Smooth muscle cell (in vitro differentiated cells): ENCODE measurements around the gene ARID5A. TPM values are rescaled to one million over a fixed set of nuclear protein-coding genes. Genes with fewer than 3 reads are reported as not detected.

Source experiments
- DNase-seq: peaks from one replicate; lab custom pipeline; 2025; ENCODE audit not compliant: unreplicated experiment; lab: John Stamatoyannopoulos, UW
- H2AFZ ChIP-seq: fragments of 200-600 bp; sonication (generic); 2 replicates; pipeline ENCODE4 v1.6.0; 2016; ENCODE audit warnings: antibody characterized with exemption, low read depth, mild to moderate bottlenecking
- H3F3A ChIP-seq: fragments of 200-600 bp; sonication (generic); 2 replicates; pipeline ENCODE4 v1.6.0; 2017; ENCODE audit warnings: antibody characterized with exemption, low read depth
- H3K27ac ChIP-seq: fragments of 200-600 bp; sonication (generic); 2 replicates; pipeline ENCODE4 v1.5.1; 2016; ENCODE audit warnings: low read depth, mild to moderate bottlenecking
- H3K27me3 ChIP-seq: fragments of 200-600 bp; sonication (generic); 2 replicates; pipeline ENCODE4 v1.6.1; 2016; ENCODE audit warnings: low read depth, mild to moderate bottlenecking
- H3K36me3 ChIP-seq: fragments of 200-600 bp; sonication (generic); 2 replicates; pipeline ENCODE4 v1.5.1; 2016; ENCODE audit warnings: low read depth
- H3K4me1 ChIP-seq: fragments of 200-600 bp; sonication (generic); 2 replicates; pipeline ENCODE4 v1.5.1; 2016; ENCODE audit warnings: low read depth
- H3K4me2 ChIP-seq: fragments of 200-600 bp; sonication (generic); 2 replicates; pipeline ENCODE4 v1.6.0; 2016; ENCODE audit warnings: mild to moderate bottlenecking
- H3K4me3 ChIP-seq: fragments of 200-600 bp; sonication (generic); 2 replicates; pipeline ENCODE4 v1.5.1; 2016; ENCODE audit warnings: mild to moderate bottlenecking
- H3K79me2 ChIP-seq: fragments of 200-600 bp; sonication (generic); 2 replicates; pipeline ENCODE4 v1.6.0; 2016; ENCODE audit warnings: low read depth, mild to moderate bottlenecking
- H3K9ac ChIP-seq: fragments of 200-600 bp; sonication (generic); 2 replicates; pipeline ENCODE4 v1.6.0; 2016; ENCODE audit warnings: low read depth
- H3K9me3 ChIP-seq: fragments of 200-600 bp; sonication (generic); replicated peaks from 2 replicates; pipeline ENCODE4 v1.5.1; 2016; ENCODE audit warnings: low read depth
- H4K20me1 ChIP-seq: fragments of 200-600 bp; sonication (generic); 2 replicates; pipeline ENCODE4 v1.6.0; 2016; ENCODE audit warnings: low read depth
- WGBS: methylation state at CpG from one replicate; pipeline ENCODE4 v1.1.7; 2016; ENCODE audit warnings: low lambda C conversion rate; 5-methylcytosine and 5-hydroxymethylcytosine counted together
- polyA plus RNA-seq: library from polyadenylated mRNA; unstranded; fragments of >200 nt; fragmentation: Nextera tagmentation; extraction: Ambion mirVana; gene quantifications from 2 replicates; pipeline ENCODE4 v1.2.1, GENCODE V29; 2016
- total RNA-seq: library from RNA; depleted of rRNA; stranded (reverse); fragments of >200 nt; gene quantifications from 2 replicates; pipeline ENCODE4 v1.2.3, GENCODE V29; 2014
- TF ChIP-seq, protein P1 (sequence below): fragments of 200-600 bp; sonication (generic); IDR thresholded peaks from 2 replicates; pipeline ENCODE4 v1.5.1; 2017; ENCODE audit warnings: borderline replicate concordance, mild to moderate bottlenecking, antibody characterized with exemption; ENCODE audit not compliant: insufficient read depth, poor library complexity, severe bottlenecking

ARID5A gene, protein sequence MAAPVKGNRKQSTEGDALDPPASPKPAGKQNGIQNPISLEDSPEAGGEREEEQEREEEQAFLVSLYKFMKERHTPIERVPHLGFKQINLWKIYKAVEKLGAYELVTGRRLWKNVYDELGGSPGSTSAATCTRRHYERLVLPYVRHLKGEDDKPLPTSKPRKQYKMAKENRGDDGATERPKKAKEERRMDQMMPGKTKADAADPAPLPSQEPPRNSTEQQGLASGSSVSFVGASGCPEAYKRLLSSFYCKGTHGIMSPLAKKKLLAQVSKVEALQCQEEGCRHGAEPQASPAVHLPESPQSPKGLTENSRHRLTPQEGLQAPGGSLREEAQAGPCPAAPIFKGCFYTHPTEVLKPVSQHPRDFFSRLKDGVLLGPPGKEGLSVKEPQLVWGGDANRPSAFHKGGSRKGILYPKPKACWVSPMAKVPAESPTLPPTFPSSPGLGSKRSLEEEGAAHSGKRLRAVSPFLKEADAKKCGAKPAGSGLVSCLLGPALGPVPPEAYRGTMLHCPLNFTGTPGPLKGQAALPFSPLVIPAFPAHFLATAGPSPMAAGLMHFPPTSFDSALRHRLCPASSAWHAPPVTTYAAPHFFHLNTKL
- 11.0 and 12.1 TPM in 2 replicates for total RNA-seq
- polyA plus RNA-seq, result 20.4 and 25.6 TPM in 2 replicates

DNA sequence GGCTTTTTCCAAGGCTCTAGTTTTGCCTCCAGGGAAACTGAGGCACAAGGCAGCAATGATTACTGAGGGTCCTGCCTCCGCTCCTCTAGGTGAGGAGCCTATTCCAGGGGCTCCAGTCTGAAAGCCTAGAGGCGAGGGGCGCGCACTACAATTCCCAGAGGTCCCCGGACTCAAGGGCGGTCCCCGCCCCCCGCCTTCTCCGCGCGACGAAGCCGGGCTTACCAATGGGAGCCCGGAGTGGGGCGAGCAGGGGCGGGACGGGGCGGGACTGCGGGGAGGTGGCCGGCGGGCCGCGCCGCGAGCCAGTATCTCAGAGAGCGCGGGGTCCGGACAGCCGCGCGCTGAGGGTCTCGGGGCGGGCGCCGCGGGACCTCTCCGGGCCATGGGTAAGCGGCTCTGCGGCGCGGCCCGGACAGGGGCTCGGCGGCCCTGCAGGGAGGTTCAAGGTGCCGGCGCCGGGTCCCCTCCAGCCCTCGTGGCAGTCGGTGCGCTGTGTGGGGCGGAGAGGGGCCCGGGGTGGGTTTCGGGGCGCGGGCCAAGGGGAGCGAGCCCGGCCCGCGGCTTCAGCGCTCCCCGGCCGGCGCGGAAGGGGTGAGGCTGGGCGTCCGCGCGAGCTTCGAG is at the start of gene ARID5A:
Gene ARID5A (plus strand): TSS at position 308 of the 621 bp plus-strand sequence. CDS start 75 bp downstream, at position 383.
- peak within 1 kb of the TSS; percentile 53 for H3K27ac ChIP-seq
- H3K4me3 ChIP-seq, result peak within 1 kb of the TSS; percentile 97
- peak within 1 kb of the TSS; percentile 50 for H2AFZ ChIP-seq
- H3K79me2 ChIP-seq, result peaks cover 16% of the 10 kb centered on the region
- H3K9me3 ChIP-seq, result no peaks in the 10 kb centered on the region
- H3K4me2 ChIP-seq, result peak within 1 kb of the TSS; percentile 99
- peaks cover 31% of the 10 kb centered on the region for H3K4me1 ChIP-seq
- peaks cover 15% of the 10 kb centered on the region for H3K27me3 ChIP-seq
- peak within 1 kb of the TSS; percentile 93 for H3K9ac ChIP-seq
- WGBS, result 4% methylated on average over 40 of the region's 69 CpGs
- H3K36me3 ChIP-seq, result no peaks in the 10 kb centered on the region
- peak; percentile 69 for DNase-seq
- H4K20me1 ChIP-seq, result peaks cover 46% of the 10 kb centered on the region
- peaks cover 8% of the 10 kb centered on the region for H3F3A ChIP-seq
- TF ChIP-seq, protein P1, sequence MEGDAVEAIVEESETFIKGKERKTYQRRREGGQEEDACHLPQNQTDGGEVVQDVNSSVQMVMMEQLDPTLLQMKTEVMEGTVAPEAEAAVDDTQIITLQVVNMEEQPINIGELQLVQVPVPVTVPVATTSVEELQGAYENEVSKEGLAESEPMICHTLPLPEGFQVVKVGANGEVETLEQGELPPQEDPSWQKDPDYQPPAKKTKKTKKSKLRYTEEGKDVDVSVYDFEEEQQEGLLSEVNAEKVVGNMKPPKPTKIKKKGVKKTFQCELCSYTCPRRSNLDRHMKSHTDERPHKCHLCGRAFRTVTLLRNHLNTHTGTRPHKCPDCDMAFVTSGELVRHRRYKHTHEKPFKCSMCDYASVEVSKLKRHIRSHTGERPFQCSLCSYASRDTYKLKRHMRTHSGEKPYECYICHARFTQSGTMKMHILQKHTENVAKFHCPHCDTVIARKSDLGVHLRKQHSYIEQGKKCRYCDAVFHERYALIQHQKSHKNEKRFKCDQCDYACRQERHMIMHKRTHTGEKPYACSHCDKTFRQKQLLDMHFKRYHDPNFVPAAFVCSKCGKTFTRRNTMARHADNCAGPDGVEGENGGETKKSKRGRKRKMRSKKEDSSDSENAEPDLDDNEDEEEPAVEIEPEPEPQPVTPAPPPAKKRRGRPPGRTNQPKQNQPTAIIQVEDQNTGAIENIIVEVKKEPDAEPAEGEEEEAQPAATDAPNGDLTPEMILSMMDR, result no peak

DNA sequence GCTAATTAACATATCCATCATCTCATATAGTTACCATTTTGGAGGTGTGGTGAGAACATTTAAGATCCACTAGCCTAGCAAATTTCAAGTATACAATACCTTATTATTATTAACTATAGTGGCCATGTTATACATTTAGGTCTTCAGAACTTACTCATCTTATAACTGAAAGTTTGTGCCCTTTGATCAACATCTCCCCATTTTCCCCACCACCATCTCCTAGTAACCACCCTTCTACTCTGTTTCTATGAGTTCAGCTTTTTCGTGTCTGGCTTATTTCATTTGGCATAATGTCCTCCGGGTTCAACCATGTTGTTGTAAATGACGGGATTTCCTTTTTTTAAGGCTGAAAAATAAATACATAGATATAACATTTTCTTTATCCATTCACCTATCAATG is 47.3 kb upstream of the ARID5A start:
- Histone ChIP-seq H3K4me3 (no peak overlapping the region), H3K27ac (no peak overlapping the region), H3K36me3 (no peaks in the 10 kb centered on the region), H3K4me1 (no peaks in the 10 kb centered on the region), H3F3A (no peaks in the 10 kb centered on the region), H3K9me3 (no peaks in the 10 kb centered on the region), H2AFZ (no peak overlapping the region), H3K4me2 (no peak overlapping the region), H3K79me2 (no peaks in the 10 kb centered on the region), H3K9ac (no peak overlapping the region), H3K27me3 (no peaks in the 10 kb centered on the region), H4K20me1 (no peaks in the 10 kb centered on the region)
- TF ChIP-seq, protein P1, result no peak
- WGBS, result 91% methylated on average over 3 of the region's 3 CpGs
- no peak for DNase-seq

DNA sequence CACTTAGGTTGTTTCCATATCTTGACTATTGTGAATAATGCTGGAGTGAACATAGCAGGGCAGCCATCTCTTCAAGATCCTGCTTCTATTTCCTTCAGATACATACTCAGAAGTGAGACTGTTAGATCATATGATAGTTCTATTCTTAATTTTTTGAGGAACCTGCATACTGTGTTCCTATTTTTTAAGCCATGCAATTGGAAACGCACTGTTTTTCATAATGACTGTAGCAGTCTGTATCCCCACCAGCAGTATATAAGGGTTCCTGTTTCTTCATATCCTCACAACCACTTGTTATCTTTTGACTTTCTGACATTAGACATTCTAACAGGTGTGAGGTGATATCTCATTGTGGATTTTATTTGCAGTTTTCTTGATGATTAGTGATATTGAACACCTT is 46.9 kb upstream of the ARID5A start:
- no peaks in the 10 kb centered on the region for H3K36me3 ChIP-seq
- no peak overlapping the region for H3K4me2 ChIP-seq
- H3K27ac ChIP-seq, result no peak overlapping the region
- 94% methylated on average over 1 of the region's 1 CpG for WGBS
- H3K9me3 ChIP-seq, result no peaks in the 10 kb centered on the region
- no peaks in the 10 kb centered on the region for H3K79me2 ChIP-seq
- H4K20me1 ChIP-seq, result no peaks in the 10 kb centered on the region
- no peaks in the 10 kb centered on the region for H3F3A ChIP-seq
- no peak overlapping the region for H3K9ac ChIP-seq
- H3K4me3 ChIP-seq, result no peak overlapping the region
- H3K27me3 ChIP-seq, result no peaks in the 10 kb centered on the region
- DNase-seq, result no peak
- H3K4me1 ChIP-seq, result no peaks in the 10 kb centered on the region
- TF ChIP-seq, protein P1, result no peak
- H2AFZ ChIP-seq, result no peak overlapping the region
